Glutamatergic neuron (in vitro differentiated cells): ENCODE measurements around the gene TOMM34. TPM values are rescaled to one million over a fixed set of nuclear protein-coding genes. Genes with fewer than 3 reads are reported as not detected.

Experiments used
- DNase-seq: peaks from one replicate; pipeline ENCODE4 v3.0.0; 2022
- H3K27ac Mint-ChIP-seq: one replicate; pipeline ENCODE4 v1.8.0; 2020; ENCODE audit warnings: mild to moderate bottlenecking, mixed read lengths, inconsistent platforms; ENCODE audit not compliant: unreplicated experiment
- H3K27me3 Mint-ChIP-seq: one replicate; pipeline ENCODE4 v1.8.0; 2020; ENCODE audit warnings: mild to moderate bottlenecking, moderate library complexity, mixed read lengths, inconsistent platforms; ENCODE audit not compliant: unreplicated experiment
- H3K36me3 Mint-ChIP-seq: one replicate; pipeline ENCODE4 v1.8.0; 2020; ENCODE audit warnings: mild to moderate bottlenecking, mixed read lengths, inconsistent platforms; ENCODE audit not compliant: unreplicated experiment
- H3K4me1 Mint-ChIP-seq: one replicate; pipeline ENCODE4 v1.8.0; 2020; ENCODE audit warnings: mild to moderate bottlenecking, low read depth, mixed read lengths, inconsistent platforms; ENCODE audit not compliant: unreplicated experiment
- H3K4me3 Mint-ChIP-seq: one replicate; pipeline ENCODE4 v1.8.0; 2020; ENCODE audit warnings: mild to moderate bottlenecking, mixed read lengths, inconsistent platforms; ENCODE audit not compliant: unreplicated experiment
- H3K9me3 Mint-ChIP-seq: one replicate; pipeline ENCODE4 v1.8.0; 2020; ENCODE audit warnings: mild to moderate bottlenecking, moderate library complexity, mixed read lengths, inconsistent platforms; ENCODE audit not compliant: unreplicated experiment
- total RNA-seq: library from RNA; stranded (reverse); fragmentation: NEBNext Ultra II Directional; extraction: Animal tissue kit (Norgen Biotek cat#: 25700); gene quantifications from one replicate; pipeline ENCODE4 v1.2.1, GENCODE V29; 2021; ENCODE audit not compliant: unreplicated experiment
- TF ChIP-seq, protein P1 (sequence below): fragments of 200-600 bp; sonication (generic); IDR thresholded peaks from one replicate; pipeline ENCODE4 v1.5.0; 2021; ENCODE audit not compliant: partially characterized antibody, unreplicated experiment

The TOMM34 gene
- total RNA-seq, 1 donor from 2014 or later, result 10.8 TPM

DNA sequence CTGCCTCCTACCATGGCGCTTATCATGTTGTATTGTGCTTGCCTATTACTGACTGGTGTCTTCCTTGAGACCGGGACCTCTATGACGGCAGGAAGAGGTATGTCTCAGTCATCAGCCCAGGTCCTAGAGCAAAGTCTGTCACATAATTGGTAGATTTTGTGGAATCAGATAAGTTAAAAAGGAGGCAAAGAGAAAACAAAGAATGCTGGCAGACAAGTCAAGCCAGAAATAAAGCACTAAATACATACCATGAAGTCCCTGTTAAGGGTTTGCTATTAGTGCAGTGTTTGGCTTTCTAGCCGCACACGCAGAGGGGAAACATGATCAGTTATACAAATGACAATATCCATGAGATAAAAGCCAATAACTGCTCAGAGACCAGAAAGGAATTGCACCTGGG, 6.0 kb downstream of the TOMM34 start:
- Mint-ChIP-seq H3K36me3 (no peaks in the 10 kb centered on the region), H3K27ac (no peak overlapping the region), H3K4me1 (peaks cover 6% of the 10 kb centered on the region), H3K4me3 (no peak overlapping the region), H3K9me3 (no peaks in the 10 kb centered on the region), H3K27me3 (no peaks in the 10 kb centered on the region)
- no peak for DNase-seq
- TF ChIP-seq, protein P1, sequence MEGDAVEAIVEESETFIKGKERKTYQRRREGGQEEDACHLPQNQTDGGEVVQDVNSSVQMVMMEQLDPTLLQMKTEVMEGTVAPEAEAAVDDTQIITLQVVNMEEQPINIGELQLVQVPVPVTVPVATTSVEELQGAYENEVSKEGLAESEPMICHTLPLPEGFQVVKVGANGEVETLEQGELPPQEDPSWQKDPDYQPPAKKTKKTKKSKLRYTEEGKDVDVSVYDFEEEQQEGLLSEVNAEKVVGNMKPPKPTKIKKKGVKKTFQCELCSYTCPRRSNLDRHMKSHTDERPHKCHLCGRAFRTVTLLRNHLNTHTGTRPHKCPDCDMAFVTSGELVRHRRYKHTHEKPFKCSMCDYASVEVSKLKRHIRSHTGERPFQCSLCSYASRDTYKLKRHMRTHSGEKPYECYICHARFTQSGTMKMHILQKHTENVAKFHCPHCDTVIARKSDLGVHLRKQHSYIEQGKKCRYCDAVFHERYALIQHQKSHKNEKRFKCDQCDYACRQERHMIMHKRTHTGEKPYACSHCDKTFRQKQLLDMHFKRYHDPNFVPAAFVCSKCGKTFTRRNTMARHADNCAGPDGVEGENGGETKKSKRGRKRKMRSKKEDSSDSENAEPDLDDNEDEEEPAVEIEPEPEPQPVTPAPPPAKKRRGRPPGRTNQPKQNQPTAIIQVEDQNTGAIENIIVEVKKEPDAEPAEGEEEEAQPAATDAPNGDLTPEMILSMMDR, result no peak

DNA sequence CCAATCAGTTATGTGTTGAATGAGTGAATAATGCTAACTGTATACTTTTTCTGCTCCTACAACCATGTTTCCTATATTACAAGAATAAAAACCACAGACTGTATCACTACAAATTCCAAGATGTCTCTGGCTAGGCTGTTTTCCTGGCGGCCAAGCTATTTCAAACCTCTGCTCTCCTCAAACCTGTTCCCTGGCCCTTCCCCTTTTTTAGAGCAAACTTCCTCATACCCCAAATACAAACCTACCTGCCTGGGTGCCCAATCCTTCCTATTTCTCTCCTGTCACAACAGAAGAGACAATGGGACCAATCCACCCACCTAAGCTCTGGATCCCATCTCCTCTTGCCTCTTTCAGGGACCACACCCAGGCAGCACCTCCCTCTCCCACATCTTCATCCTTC, 7.5 kb downstream of the TOMM34 start:
- no peak for DNase-seq
- Mint-ChIP-seq H3K36me3 (no peaks in the 10 kb centered on the region), H3K27me3 (no peaks in the 10 kb centered on the region), H3K4me3 (no peak overlapping the region), H3K27ac (no peak overlapping the region), H3K4me1 (no peaks in the 10 kb centered on the region), H3K9me3 (no peaks in the 10 kb centered on the region)
- TF ChIP-seq, protein P1, result no peak

DNA sequence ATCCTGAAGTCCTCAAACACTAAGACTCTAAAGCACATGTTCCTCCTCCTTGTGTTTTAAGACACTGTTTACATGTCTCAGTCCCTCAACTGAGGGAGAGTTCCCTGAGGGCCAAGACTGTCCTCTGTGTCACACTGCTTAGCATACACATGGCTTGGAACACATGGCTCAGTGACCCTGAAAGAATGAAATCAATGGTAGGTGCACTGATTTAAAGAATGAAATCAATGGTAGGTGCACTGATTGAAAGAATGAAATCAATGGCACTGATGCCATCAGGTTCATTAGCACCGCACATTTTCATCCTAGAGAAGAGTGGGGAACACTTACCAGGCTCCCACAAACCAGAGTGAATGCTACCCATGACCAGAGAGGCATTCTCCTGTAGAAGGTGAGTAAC, 9.8 kb downstream of the TOMM34 start:
- Mint-ChIP-seq H3K9me3 (no peaks in the 10 kb centered on the region), H3K27me3 (no peaks in the 10 kb centered on the region), H3K27ac (no peak overlapping the region), H3K4me3 (no peak overlapping the region), H3K4me1 (no peaks in the 10 kb centered on the region), H3K36me3 (no peaks in the 10 kb centered on the region)
- no peak for DNase-seq
- TF ChIP-seq, protein P1, result no peak

DNA sequence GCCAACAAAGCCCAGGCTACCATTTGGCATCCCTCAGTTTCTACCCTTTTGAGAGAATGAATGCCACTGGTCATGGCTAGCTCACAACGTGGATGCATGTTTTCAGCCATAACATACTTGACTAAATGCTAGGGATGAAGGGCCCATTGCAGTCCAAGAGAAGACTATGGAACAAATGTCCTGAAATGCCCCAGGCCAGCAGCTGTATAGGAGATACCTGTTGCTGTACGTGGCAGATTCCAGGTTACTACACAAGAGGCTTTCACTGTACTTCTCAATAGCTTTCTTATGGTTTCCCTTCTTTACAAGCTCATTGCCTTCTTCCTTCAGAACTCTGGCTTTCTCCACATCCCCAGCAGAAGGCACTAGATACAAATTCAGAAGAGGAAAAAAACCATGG, 11.7 kb downstream of the TOMM34 start:
- H3K4me1 Mint-ChIP-seq, result no peaks in the 10 kb centered on the region
- no peak overlapping the region for H3K27ac Mint-ChIP-seq
- no peak for DNase-seq
- TF ChIP-seq, protein P1, result no peak
- no peaks in the 10 kb centered on the region for H3K9me3 Mint-ChIP-seq
- H3K27me3 Mint-ChIP-seq, result no peaks in the 10 kb centered on the region
- H3K36me3 Mint-ChIP-seq, result no peaks in the 10 kb centered on the region
- no peak overlapping the region for H3K4me3 Mint-ChIP-seq

DNA sequence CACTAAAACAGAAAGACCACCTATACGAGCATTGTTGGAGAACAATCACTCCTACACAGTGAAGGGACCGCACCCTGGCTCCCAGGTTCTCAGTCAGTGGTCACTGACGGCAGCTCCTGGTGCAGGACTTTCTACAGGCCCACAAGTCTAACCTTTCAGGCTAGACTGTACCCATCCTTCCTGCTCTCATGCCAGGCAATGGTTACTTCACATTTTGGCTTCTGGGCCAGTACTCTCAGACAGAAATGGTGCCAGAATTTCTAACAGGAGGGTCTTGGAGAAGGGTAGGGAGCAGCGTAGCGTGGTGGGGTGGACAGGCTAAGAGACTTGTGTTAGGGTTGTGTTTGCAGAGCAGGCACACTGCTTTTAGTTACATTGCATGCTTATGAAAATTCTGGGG, 12.1 kb downstream of the TOMM34 start:
- Mint-ChIP-seq H3K4me3 (no peak overlapping the region), H3K4me1 (no peaks in the 10 kb centered on the region), H3K27me3 (no peaks in the 10 kb centered on the region), H3K9me3 (no peaks in the 10 kb centered on the region), H3K36me3 (no peaks in the 10 kb centered on the region), H3K27ac (no peak overlapping the region)
- no peak for DNase-seq
- TF ChIP-seq, protein P1, result no peak
